ENCODE measurements around the gene PRKCE. TPM values are rescaled to one million over a fixed set of nuclear protein-coding genes. Genes with fewer than 3 reads are reported as not detected.

PRKCE gene
- total and polyA plus RNA-seq, 2 donors (not counting 3 experiments of a cell fraction or from before 2014, with no cell fraction given), result 27.9 to 33.9 TPM

DNA sequence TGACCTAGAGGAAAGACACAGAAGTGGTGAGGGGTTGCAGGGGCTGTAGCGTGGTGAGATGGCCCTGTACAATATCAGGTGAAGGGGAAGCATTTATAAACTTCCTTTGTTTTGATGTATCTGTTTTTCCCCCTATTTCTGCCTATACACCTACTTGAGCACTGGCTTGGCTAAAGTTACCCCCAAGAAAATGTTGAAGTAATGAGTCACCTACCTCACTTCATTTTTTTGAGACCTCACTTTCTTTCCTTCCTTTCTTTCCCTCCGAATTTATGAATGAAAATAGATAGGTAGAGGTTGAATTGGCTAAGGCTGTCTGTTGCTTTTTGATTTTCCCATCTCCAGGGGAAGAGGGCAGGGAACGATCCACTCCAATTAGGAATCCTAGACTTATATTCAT, 414.6 kb downstream of the PRKCE start:
- POLR2A ChIA-PET, result interaction anchor here (1.6 kb wide), 1 partner anchor 231 kb away, joined by 5 read pairs; the partner anchor contains the start of gene EPAS1
- TF ChIP-seq GATA2 (IDR thresholded peaks at IDR 0.05; ENCODE audit: insufficient read depth, insufficient read length, low read depth, low read length), result no peak
- peak; percentile 38 for TF ChIP-seq FOS (IDR thresholded peaks at IDR 0.05; ENCODE audit: borderline replicate concordance, insufficient read depth, low read length)
- DNase-seq (ENCODE audit: low read depth, low spot score) (no peak), FAIRE-seq (no peak)
- no peaks in the 10 kb centered on the region for H3K27me3 ChIP-seq (ENCODE audit: control insufficient read depth in 2 of 2, insufficient read depth in 2 of 2, low read length in 2 of 2)
- H3K27ac ChIP-seq (ENCODE audit: insufficient read depth, low read depth, low read length), result peak overlapping the region; percentile 95
- no peak overlapping the region for H3K4me3 ChIP-seq (replicated peaks in 1 of 3; ENCODE audit: insufficient read depth in 1 of 3, low read depth in 1 of 3, low read length in 3 of 3)
- H3K9ac ChIP-seq (replicated peaks; ENCODE audit: extremely low read depth, insufficient read depth, low read length), result peak overlapping the region; percentile 86
- H4K20me1 ChIP-seq (replicated peaks; ENCODE audit: control insufficient read depth, extremely low read depth, insufficient read depth, low read length), result no peaks in the 10 kb centered on the region
- CTCF ChIA-PET, result interaction anchor here (1.0 to 1.2 kb wide), 2 partner anchors 16 to 99 kb away, joined by 3 read pairs; no protein-coding TSS in a partner anchor
- no TSS peak for BruUV-seq (replicated peaks)
- H2AFZ ChIP-seq (ENCODE audit: low read depth, low read length), result no peak overlapping the region
- H3K36me3 ChIP-seq (ENCODE audit: control insufficient read depth in 2 of 2, extremely low read depth in 1 of 2, insufficient read depth in 2 of 2, low read length in 2 of 2), result no peaks in the 10 kb centered on the region
- no peaks in the 10 kb centered on the region for H3K79me2 ChIP-seq (ENCODE audit: control insufficient read depth, insufficient read depth, low read length)
- no peaks in the 10 kb centered on the region for H3K9me1 ChIP-seq (replicated peaks; ENCODE audit: control insufficient read depth, extremely low read depth, insufficient read depth, low read length)
- H3K4me2 ChIP-seq (ENCODE audit: insufficient read depth, low read length), result peak overlapping the region; percentile 32
- intact Hi-C loops (cut with micrococcal nuclease), result no loop called here
- H3K9me3 ChIP-seq (replicated peaks; ENCODE audit: control insufficient read depth, insufficient read depth, low read length), result no peaks in the 10 kb centered on the region
- H3K4me1 ChIP-seq (ENCODE audit: control insufficient read depth, extremely low read depth, insufficient read depth, low read length), result peaks cover 43% of the 10 kb centered on the region
- dilution Hi-C loops (cut with MboI; ENCODE audit: extremely low pct_ligation_motif_present, low sequenced_read_pairs), result no loop called here

DNA sequence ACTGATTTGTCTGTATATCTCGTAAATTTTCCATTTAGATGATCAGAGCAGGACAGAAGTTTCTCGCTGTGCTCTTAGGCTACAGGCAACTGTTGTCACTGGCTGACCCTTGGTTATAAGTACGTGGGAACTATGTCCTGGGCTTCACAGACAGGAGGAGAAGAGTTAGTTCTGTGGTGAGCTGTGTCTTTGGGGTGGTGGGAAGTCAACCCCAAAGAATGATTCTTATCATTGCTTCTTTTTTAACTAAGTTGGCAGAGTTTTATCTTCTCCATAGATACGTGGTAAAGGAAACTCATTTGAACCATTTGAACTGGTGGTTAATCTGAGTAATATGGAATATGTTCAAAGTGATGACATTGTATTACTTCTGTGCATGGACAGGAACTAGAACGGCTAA, 415.1 kb downstream of the PRKCE start:
- POLR2A ChIA-PET, result interaction anchor here (1.6 kb wide), 1 partner anchor 231 kb away, joined by 5 read pairs; the partner anchor contains the start of gene EPAS1
- dilution Hi-C loops (cut with MboI; ENCODE audit: extremely low pct_ligation_motif_present, low sequenced_read_pairs), result no loop called here

More for the DNA sequence above, 415.1 kb downstream of the PRKCE start:
- H3K27me3 ChIP-seq (ENCODE audit: control insufficient read depth in 2 of 2, insufficient read depth in 2 of 2, low read length in 2 of 2), result no peaks in the 10 kb centered on the region
- no peaks in the 10 kb centered on the region for H3K79me2 ChIP-seq (ENCODE audit: control insufficient read depth, insufficient read depth, low read length)
- H3K9me3 ChIP-seq (replicated peaks; ENCODE audit: control insufficient read depth, insufficient read depth, low read length), result no peaks in the 10 kb centered on the region
- H3K9me1 ChIP-seq (replicated peaks; ENCODE audit: control insufficient read depth, extremely low read depth, insufficient read depth, low read length), result no peaks in the 10 kb centered on the region
- TF ChIP-seq JUN (IDR thresholded peaks at IDR 0.05; ENCODE audit: borderline replicate concordance, insufficient read depth, insufficient read length, low read depth), result no peak
- peak; percentile 37 for TF ChIP-seq GATA2 (IDR thresholded peaks at IDR 0.05; ENCODE audit: insufficient read depth, insufficient read length, low read depth, low read length)
- FAIRE-seq (no peak), DNase-seq (ENCODE audit: low read depth, low spot score) (peak; percentile 47)
- CTCF ChIA-PET, result no interaction called here
- no peaks in the 10 kb centered on the region for H3K36me3 ChIP-seq (ENCODE audit: control insufficient read depth in 2 of 2, extremely low read depth in 1 of 2, insufficient read depth in 2 of 2, low read length in 2 of 2)
- no TSS peak for BruUV-seq (replicated peaks)
- H3K9ac ChIP-seq (replicated peaks; ENCODE audit: extremely low read depth, insufficient read depth, low read length), result peak overlapping the region; percentile 86
- H3K4me3 ChIP-seq (replicated peaks in 1 of 3; ENCODE audit: insufficient read depth in 1 of 3, low read depth in 1 of 3, low read length in 3 of 3), result no peak overlapping the region
- H4K20me1 ChIP-seq (replicated peaks; ENCODE audit: control insufficient read depth, extremely low read depth, insufficient read depth, low read length), result no peaks in the 10 kb centered on the region
- H3K4me2 ChIP-seq (ENCODE audit: insufficient read depth, low read length), result peak overlapping the region; percentile 32
- intact Hi-C loops (cut with micrococcal nuclease), result no loop called here
- peaks cover 43% of the 10 kb centered on the region for H3K4me1 ChIP-seq (ENCODE audit: control insufficient read depth, extremely low read depth, insufficient read depth, low read length)
- H2AFZ ChIP-seq (ENCODE audit: low read depth, low read length), result no peak overlapping the region
- peak overlapping the region; percentile 95 for H3K27ac ChIP-seq (ENCODE audit: insufficient read depth, low read depth, low read length)
